H9 (cell line): ENCODE measurements around the gene SLFN5. TPM values are rescaled to one million over a fixed set of nuclear protein-coding genes. Genes with fewer than 3 reads are reported as not detected.

Experiments
- DNase-seq: peaks from one replicate; pipeline ENCODE4 v3.0.0-alpha.2; 2017
- H2AFZ ChIP-seq: one replicate; pipeline ENCODE4 v1.6.1; 2013; ENCODE audit warnings: mild to moderate bottlenecking, low read length, control low read depth, moderate library complexity
- H2AK5ac ChIP-seq: 2 replicates; pipeline ENCODE4 v1.6.1; 2013; ENCODE audit warnings: low read length, control low read depth, mixed read lengths; ENCODE audit not compliant: insufficient read length
- H2BK120ac ChIP-seq: one replicate; pipeline ENCODE4 v1.6.1; 2013; ENCODE audit warnings: low read depth, mild to moderate bottlenecking, low read length, control low read depth, inconsistent platforms; ENCODE audit not compliant: poor library complexity, severe bottlenecking
- H2BK12ac ChIP-seq: 2 replicates; pipeline ENCODE4 v1.6.1; 2013; ENCODE audit warnings: low read length, control low read depth, mixed read lengths, low read depth; ENCODE audit not compliant: insufficient read length
- H2BK15ac ChIP-seq: 2 replicates; pipeline ENCODE4 v1.6.1; 2013; ENCODE audit warnings: low read depth, low read length, control low read depth
- H2BK20ac ChIP-seq: one replicate; pipeline ENCODE4 v1.6.1; 2013; ENCODE audit warnings: low read depth, mild to moderate bottlenecking, low read length, control low read depth, inconsistent platforms; ENCODE audit not compliant: poor library complexity, severe bottlenecking
- H2BK5ac ChIP-seq: 2 replicates; pipeline ENCODE4 v1.6.1; 2013; ENCODE audit warnings: low read length, control low read depth, mixed read lengths; ENCODE audit not compliant: insufficient read length
- H3K14ac ChIP-seq: 2 replicates; pipeline ENCODE4 v1.6.1; 2013; ENCODE audit warnings: low read length, control low read depth; ENCODE audit not compliant: insufficient read depth
- H3K18ac ChIP-seq: 2 replicates; pipeline ENCODE4 v1.6.1; 2013; ENCODE audit warnings: low read depth, mild to moderate bottlenecking, mixed read lengths, low read length, control low read depth; ENCODE audit not compliant: insufficient read length
- H3K23ac ChIP-seq: 2 replicates; pipeline ENCODE4 v1.6.1; 2013; ENCODE audit warnings: low read length, control low read depth, mixed read lengths, low read depth; ENCODE audit not compliant: insufficient read length
- H3K23me2 ChIP-seq: 2 replicates; pipeline ENCODE4 v1.6.1; 2013; ENCODE audit warnings: low read depth, mild to moderate bottlenecking, mixed read lengths, low read length, control low read depth; ENCODE audit not compliant: insufficient read length, poor library complexity, severe bottlenecking
- H3K27ac ChIP-seq: 2 replicates; pipeline ENCODE4 v1.5.1; 2013; ENCODE audit warnings: low read length, control low read depth, mixed read lengths, low read depth; ENCODE audit not compliant: insufficient read length
- H3K27me3 ChIP-seq: 2 replicates; pipeline ENCODE4 v1.6.1; 2013; ENCODE audit warnings: low read length, control low read depth, inconsistent platforms; ENCODE audit not compliant: insufficient read depth
- H3K4ac ChIP-seq: 2 replicates; pipeline ENCODE4 v1.6.1; 2013; ENCODE audit warnings: low read depth, mild to moderate bottlenecking, control low read depth, inconsistent platforms, low read length, moderate library complexity
- H3K4me1 ChIP-seq: 2 replicates; pipeline ENCODE4 v1.6.1; 2013; ENCODE audit warnings: low read length, control low read depth, inconsistent platforms; ENCODE audit not compliant: insufficient read depth
- H3K4me2 ChIP-seq: 2 replicates; pipeline ENCODE4 v1.6.1; 2013; ENCODE audit warnings: low read length, control low read depth, mixed read lengths; ENCODE audit not compliant: insufficient read length, insufficient read depth
- H3K56ac ChIP-seq: 2 replicates; pipeline ENCODE4 v1.6.1; 2013; ENCODE audit warnings: low read depth, mild to moderate bottlenecking, mixed read lengths, low read length, control low read depth; ENCODE audit not compliant: insufficient read length
- H3K79me1 ChIP-seq: 2 replicates; pipeline ENCODE4 v1.6.1; 2013; ENCODE audit warnings: low read depth, mild to moderate bottlenecking, moderate library complexity, low read length, control low read depth, inconsistent platforms; ENCODE audit not compliant: insufficient read depth, poor library complexity, severe bottlenecking
- H3K79me2 ChIP-seq: 2 replicates; pipeline ENCODE4 v1.6.1; 2013; ENCODE audit warnings: low read length, control low read depth, inconsistent platforms; ENCODE audit not compliant: insufficient read depth
- H3K9ac ChIP-seq: 2 replicates; pipeline ENCODE4 v1.6.1; 2013; ENCODE audit warnings: low read length, control low read depth, mixed read lengths; ENCODE audit not compliant: insufficient read length; ENCODE audit errors: extremely low read depth
- H3K9me3 ChIP-seq: one replicate; pipeline ENCODE4 v1.6.1; 2013; ENCODE audit warnings: low read depth, low read length, inconsistent platforms; ENCODE audit not compliant: control insufficient read depth
- H3T11ph ChIP-seq: one replicate; pipeline ENCODE4 v1.6.1; 2013; ENCODE audit warnings: mild to moderate bottlenecking, low read length, control low read depth, inconsistent platforms
- H4K20me1 ChIP-seq: one replicate; pipeline ENCODE4 v1.6.1; 2013; ENCODE audit not compliant: control insufficient read depth, insufficient read length, insufficient read depth
- H4K5ac ChIP-seq: 2 replicates; pipeline ENCODE4 v1.6.1; 2013; ENCODE audit warnings: low read depth, mild to moderate bottlenecking, mixed read lengths, low read length, control low read depth; ENCODE audit not compliant: insufficient read length
- H4K8ac ChIP-seq: replicated peaks from 2 replicates; pipeline ENCODE4 v1.6.1; 2013; ENCODE audit warnings: low read length, control low read depth, mixed read lengths, low read depth; ENCODE audit not compliant: insufficient read length
- H4K91ac ChIP-seq: 2 replicates; pipeline ENCODE4 v1.6.1; 2013; ENCODE audit warnings: low read depth, mild to moderate bottlenecking, moderate library complexity, mixed read lengths, low read length, control low read depth; ENCODE audit not compliant: insufficient read length
- H3K27ac Mint-ChIP-seq, 3 experiments: 2 replicates in 2 of 3; 3 replicates in 1 of 3; pipeline ENCODE4 v1.8.0; 2020 to 2021; ENCODE audit warnings: mixed read lengths in 3 of 3, mild to moderate bottlenecking in 1 of 3, moderate library complexity in 1 of 3
- H3K27me3 Mint-ChIP-seq: 2 replicates; pipeline ENCODE4 v1.8.0; 2021; ENCODE audit warnings: low read depth, mild to moderate bottlenecking, moderate library complexity, mixed read lengths
- H3K36me3 Mint-ChIP-seq, 3 experiments: 2 replicates in 2 of 3; 3 replicates in 1 of 3; pipeline ENCODE4 v1.8.0; 2020 to 2021; ENCODE audit warnings: low read depth in 3 of 3, mixed read lengths in 3 of 3; ENCODE audit not compliant: insufficient read depth in 1 of 3
- H3K4me1 Mint-ChIP-seq, 2 experiments: 2 replicates each; pipeline ENCODE4 v1.8.0; 2020; ENCODE audit warnings: mixed read lengths in 2 of 2
- H3K4me3 Mint-ChIP-seq, 2 experiments: 2 replicates in 1 of 2; 3 replicates in 1 of 2; pipeline ENCODE4 v1.8.0; 2020 to 2021; ENCODE audit warnings: mild to moderate bottlenecking in 2 of 2, mixed read lengths in 2 of 2, moderate library complexity in 1 of 2
- H3K9me3 Mint-ChIP-seq, 2 experiments: 2 replicates in 1 of 2; 3 replicates in 1 of 2; pipeline ENCODE4 v1.8.0; 2020; ENCODE audit warnings: mild to moderate bottlenecking in 2 of 2, mixed read lengths in 2 of 2, moderate library complexity in 1 of 2
- CTCF ChIP-seq: fragments of 200-600 bp; sonication (generic); conservative IDR thresholded peaks from 3 replicates; pipeline ENCODE4 v1.8.0; 2021; ENCODE audit warnings: antibody characterized with exemption, mild to moderate bottlenecking
- WGBS: extraction: QIAGEN DNeasy Blood & Tissue Kit; methylation state at CpG from one replicate; pipeline ENCODE4 v1.1.7; 2013; ENCODE audit warnings: missing lambda C conversion rate, low lambda C conversion rate, mixed read lengths; ENCODE audit not compliant: insufficient read length; ENCODE audit errors: extremely low coverage; 5-methylcytosine and 5-hydroxymethylcytosine counted together
- total RNA-seq: library from RNA; stranded (reverse); gene quantifications from 2 replicates; pipeline ENCODE4 v1.2.1, GENCODE V29; 2021

SLFN5 gene
- total RNA-seq, 1 experiment from 2014 or later: 2.9 TPM

GRCh38 chr17:35315283-35315682 is 72.4 kb downstream of the SLFN5 start:
- Mint-ChIP-seq H3K4me3 (peak overlapping the region in 1 of 2 experiments; percentile 18; a peak in 2 of 5 replicates), H3K9me3 (no peaks in the 10 kb centered on the region), H3K36me3 (no peaks in the 10 kb centered on the region; a peak in 1 of 7 replicates), H3K27me3 (peaks cover 11% of the 10 kb centered on the region), H3K27ac (peak overlapping the region in 2 of 3 experiments; percentile 59 to 83; a peak in 4 of 7 replicates), H3K4me1 (peaks cover 42 to 44% of the 10 kb centered on the region in 2 experiments)
- Histone ChIP-seq H3K4me2 (no peak overlapping the region), H3K27ac (no peak overlapping the region), H3K9ac (no peak overlapping the region), H2BK12ac (no peak overlapping the region), H4K8ac (no peak overlapping the region), H3K9me3 (no peaks in the 10 kb centered on the region), H3K56ac (no peak overlapping the region), H2AFZ (no peak overlapping the region), H3K4ac (no peak overlapping the region), H3K18ac (no peak overlapping the region), H2BK15ac (no peak overlapping the region), H3K79me2 (no peaks in the 10 kb centered on the region), H3K27me3 (peaks cover 10% of the 10 kb centered on the region; the same call in 1 of the 2 replicates), H3K23me2 (peaks cover 12% of the 10 kb centered on the region), H2BK20ac (no peak overlapping the region), H3K14ac (no peak overlapping the region), H2BK120ac (no peak overlapping the region), H3K23ac (no peak overlapping the region), H2BK5ac (no peak overlapping the region), H4K20me1 (no peaks in the 10 kb centered on the region), H4K91ac (no peak overlapping the region), H4K5ac (no peak overlapping the region), H2AK5ac (no peak overlapping the region), H3T11ph (no peak overlapping the region), H3K79me1 (no peaks in the 10 kb centered on the region), H3K4me1 (no peaks in the 10 kb centered on the region; the same call in 1 of the 2 replicates)
- no CpG with 5 or more reads among the region's 5 CpGs for WGBS
- no peak for DNase-seq
- no peak for TF ChIP-seq CTCF
